NT2/D1 (cell line): ENCODE measurements around the gene KCNG4.

Experiments
- YY1 ChIP-seq: IDR thresholded peaks from 2 replicates; pipeline ENCODE4 v1.6.1; 2011; ENCODE audit not compliant: insufficient read length, insufficient read depth
- ZNF274 ChIP-seq: IDR thresholded peaks from 2 replicates; pipeline ENCODE4 v1.6.1; 2011; ENCODE audit warnings: mild to moderate bottlenecking, low read depth, low read length

DNA sequence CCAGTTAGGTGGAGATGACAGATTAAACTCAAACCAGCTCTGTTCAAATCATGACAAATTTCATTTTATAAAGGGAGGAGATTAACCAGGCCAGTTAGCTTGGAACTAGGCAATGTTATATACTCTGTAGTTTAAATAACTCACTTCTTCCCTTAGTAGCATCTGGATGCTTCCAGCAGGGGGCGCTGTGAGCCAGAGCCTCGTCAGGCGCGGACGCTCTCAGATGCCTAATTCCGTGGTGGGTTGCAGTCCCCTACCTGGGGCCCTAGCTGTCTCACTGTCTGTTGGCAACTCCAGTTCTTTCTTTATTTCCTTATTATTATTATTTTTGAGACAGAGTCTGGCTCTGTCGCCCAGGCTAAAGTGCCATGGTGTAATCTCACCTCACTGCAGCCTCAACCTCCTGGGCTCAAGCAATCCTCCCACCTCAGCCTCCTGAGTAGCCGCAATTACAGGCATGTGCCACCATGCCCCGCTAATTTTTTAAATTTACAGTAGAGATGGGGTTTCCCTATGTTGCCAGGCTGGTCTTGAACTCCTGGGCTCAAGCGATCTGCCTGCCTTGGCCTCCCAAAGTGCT, 37.5 kb upstream of the KCNG4 start:
- TF ChIP-seq ZNF274 (no peak), YY1 (no peak)
